Superior temporal gyrus (tissue), 1 donor: ENCODE measurements around the gene ZNF644.
A peak's percentile ranks its signal among the peaks of the same experiment; 100 is the strongest.
"Not testable (repeated sequence)": the region's sequence is repeated elsewhere in the genome, so short reads cannot be mapped to it uniquely, and the experiment has no call there.

Source experiments
- DNase-seq: peaks from one replicate; pipeline ENCODE4 v3.0.0-alpha.2; 2016; ENCODE audit errors: extremely low spot score

Gene ZNF644

DNA sequence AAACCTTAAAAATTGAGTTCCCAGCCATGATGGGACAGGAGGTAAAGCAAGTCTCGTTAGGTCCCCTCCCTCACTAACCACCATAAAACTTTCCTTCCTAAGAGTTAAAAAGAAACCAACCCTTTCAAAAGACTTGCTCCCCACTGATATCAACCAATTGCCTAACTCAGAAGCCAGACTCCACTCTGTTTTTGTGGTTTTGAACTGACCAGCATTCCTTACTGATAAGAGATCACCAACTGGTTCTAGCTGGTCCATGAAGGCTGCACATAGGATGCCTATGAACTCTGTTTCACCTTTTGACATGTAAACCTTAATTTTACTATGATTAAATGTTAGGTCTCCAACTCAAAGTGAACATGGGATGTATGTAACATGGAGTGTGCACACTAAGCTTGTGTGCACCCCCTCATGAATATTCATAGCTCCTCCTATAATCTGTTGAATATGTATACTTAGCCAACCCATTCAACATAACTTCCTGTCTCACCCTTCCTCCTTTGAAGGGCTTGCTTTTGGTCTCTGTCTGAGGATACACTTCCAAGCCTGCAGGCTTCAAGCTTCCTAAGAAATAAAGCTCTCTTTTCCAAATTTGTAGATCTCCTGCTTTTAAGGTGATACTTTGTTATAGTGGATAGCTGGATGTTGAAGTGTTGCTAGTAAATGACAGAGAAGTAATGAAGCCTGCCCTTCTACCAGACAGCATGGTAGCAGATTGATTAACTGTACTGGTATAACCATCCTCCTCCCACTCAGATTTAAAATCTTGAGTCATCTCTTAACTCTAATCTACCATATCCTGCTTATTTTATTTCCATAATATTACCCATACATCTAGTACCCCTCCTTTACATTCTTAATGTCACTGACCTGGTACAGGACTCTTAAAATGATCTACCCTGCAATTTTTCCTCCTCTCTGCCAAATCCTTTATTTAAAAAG lies 95.6 kb downstream of the ZNF644 start:
- DNase-seq: no peak

DNA sequence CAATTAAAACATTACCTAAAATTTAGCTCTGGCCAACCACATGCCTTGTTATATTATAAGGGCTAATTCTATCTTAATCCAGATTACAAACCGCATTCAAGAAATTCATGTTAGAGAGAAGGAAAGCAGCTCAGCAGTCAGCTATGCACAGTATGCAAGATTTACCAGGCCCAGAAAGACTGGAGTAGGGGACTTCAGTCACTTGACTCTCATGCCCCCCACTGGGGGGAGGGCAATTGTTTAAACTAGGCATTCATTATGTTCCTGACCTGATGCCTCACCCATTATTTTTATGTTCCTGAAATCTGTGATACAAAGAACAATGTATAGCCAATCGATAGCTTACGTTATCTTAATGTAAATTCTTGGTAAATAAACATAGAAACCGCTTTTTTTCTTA lies 96.9 kb downstream of the ZNF644 start:
- DNase-seq: no peak

DNA sequence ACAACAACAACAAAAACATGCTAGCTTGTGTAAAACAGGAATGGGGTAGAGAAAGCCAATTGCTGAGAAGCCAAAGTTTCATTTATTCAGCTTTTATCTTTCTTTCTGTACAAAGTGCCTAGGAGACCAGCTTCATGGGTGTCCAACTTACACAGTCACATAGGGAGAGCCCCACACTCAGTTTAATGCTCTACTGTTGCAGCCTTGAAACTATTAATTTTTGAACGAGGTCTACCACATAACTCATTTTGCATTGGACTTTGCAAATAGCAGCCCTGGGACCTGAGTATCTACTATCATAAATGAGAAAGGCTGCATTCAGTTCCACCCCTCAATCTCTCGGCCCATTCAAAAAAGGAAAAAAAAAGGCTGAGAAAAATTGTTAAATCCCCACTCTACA lies 98.8 kb downstream of the ZNF644 start:
- no peak for DNase-seq

DNA sequence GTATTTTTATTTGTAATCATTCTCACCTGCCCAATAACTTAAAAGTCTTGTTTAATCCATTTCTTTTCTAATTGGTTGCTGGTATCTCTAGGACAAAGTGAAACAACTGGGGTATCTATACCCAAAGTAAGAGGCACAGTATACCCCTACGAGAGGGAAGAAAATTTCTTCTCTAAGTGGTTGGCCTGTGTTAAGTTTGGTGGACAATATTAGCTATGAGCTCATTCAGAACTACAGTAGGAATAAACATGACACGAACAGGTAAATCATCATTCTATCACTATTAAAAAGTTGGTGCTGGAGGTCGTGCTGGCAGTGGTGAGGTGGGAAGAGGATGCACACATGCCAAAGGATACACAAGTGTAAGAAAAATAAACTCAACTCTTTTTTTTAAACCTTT lies 99.6 kb downstream of the ZNF644 start:
- no peak for DNase-seq

DNA sequence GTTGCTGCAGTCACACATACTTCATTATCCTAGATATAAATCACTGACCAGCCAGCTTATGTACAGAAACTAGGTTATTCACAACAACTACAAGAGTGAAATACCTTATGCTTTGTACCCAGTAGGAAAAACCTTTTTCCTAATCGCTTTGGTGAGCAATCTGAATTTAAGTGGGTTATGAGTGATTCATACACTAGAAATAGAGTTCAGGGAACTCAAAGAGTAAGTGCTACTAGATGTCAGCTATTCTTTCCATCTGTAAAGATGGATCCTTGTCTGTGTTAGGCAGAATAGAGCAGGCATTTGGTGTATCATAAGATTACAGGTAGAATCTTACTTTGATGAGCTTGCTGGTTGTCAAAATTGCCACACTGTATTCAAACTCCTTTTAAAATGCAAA lies 101.9 kb downstream of the ZNF644 start:
- peak; percentile 28 for DNase-seq

DNA sequence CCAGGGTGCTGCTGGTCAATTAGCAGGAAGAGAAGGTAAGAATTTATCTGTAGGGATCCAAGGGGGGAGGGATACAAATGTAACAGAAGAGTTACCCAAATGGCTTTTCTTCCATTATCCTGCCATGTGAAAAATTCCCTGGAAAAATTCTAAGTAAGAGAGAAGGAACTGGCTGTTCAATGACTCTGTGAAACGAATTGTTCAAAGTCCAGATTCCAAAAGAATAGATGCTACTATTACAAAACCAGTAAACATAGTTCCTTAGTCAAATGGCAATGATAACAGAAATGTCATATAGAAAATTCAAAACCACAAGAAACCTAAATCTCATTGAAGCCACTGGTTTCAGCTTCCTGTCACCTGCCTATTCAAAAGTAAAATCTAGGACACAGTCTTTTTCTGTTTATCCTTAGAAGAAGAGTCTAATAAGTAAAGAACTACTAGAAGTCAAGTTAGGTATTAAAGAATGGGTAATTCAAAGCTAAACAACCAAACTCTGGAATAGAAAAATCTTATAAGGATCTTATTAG lies 102.6 kb downstream of the ZNF644 start:
- DNase-seq: no peak

DNA sequence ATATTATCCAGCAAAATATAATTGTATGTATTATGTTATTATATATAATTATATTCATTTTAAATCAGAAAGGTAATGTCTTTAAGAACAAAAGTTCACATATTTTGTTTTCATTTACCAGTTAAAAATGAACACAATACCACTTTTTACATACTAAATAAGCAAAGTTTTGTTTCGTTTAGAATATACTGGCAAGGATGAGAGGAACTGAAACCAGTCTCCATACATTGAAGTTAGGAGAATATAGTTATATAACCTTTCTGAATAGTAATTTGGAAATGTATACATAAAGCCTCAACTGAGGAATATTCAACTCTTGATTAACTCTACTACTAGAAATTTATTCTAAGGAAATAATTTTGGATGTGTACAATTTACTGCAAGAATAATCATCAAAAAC lies 110.5 kb downstream of the ZNF644 start:
- DNase-seq: no peak

DNA sequence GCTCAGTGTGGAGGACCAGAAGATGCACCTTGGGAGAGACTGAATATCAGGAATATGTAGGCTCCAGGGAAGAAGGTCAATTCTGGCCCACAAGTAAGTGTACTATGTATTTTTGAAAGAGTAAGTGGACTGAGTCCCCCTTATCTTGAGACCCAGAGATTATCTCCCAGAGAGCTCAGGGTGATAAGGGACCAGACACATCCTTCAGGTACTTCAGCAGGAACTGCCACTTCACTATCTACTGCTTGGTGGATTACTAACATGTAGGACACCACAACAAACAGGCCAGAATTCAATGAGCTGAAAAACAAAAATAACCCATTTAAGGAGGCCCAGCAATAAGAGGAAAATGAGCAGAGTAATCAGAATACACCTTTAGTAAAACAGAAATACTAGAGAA lies 119.2 kb downstream of the ZNF644 start:
- DNase-seq: no peak

DNA sequence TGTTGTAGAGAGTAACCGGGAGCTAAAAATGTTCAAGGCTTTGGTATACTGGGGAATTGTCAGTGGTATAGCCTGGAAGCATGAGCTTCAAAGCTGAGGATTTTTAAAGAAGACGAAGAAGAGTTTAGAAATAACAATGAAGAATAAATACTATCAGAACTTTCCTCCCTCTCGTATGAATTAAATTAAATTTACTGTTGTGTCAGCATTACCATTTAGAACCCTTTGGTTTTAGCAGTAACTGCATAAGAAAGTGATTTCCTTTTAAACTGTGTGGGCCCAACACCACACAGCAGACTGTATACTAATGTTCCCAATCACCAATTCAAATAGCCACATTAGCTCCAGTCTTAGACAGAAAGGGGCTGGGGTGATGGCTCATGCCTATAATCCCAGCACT lies 122.6 kb downstream of the ZNF644 start:
- DNase-seq: no peak

DNA sequence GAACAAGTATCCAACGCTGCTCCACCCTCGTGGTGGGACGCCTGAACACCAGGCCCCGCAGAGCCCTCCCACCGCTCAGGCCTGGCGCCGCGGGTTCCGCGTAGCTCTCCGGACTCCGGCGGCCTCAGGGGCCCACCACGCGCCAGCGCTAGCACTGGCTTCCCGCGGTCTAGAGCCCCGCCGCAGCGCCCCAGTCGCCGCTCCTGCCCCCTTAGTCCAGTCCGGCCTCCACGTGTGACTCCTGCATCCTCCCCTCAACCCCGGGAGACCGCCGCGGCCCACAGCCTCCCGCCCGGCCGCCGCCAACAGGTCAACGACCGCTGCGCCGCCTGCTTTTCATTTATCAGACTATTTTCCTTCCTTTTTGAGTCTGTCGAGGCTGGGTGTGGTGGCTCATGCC lies 128.2 kb downstream of the ZNF644 start:
- DNase-seq: not testable (repeated sequence)

DNA sequence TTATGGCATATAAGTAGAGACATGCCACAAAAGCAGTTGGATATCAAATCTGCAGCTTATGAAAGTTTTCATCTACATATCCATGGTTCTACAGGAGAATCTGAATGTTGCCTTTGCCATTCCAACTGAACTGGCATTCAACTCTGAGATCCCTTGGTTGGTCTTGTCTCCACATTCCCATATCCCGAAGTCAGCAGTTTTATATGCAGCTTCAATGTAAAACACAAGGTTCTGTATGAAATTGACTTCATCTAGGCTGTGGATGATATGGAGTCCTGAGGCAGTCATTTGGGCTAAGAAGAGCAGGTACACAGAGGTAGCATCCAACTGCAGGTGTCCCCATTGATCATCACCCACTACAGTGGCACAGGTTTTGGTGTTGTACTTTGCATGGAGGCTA lies 129.0 kb downstream of the ZNF644 start:
- DNase-seq: not testable (repeated sequence)

DNA sequence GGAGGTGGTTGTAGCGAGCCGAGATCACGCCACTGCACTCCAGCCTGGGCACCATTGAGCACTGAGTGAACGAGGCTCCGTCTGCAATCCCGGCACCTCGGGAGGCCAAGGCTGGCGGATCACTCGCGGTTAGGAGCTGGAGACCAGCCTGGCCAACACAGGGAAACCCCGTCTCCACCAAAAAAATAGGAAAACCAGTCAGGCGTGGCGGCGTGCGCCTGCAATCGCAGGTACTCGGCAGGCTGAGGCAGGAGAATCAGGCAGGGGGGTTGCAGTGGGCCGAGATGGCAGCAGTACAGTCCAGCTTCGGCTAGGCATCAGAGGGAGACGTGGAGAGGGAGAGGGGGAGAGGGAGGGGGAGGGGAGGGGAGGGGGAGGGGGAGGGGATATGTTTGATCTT lies 129.6 kb downstream of the ZNF644 start:
- not testable (repeated sequence) for DNase-seq

DNA sequence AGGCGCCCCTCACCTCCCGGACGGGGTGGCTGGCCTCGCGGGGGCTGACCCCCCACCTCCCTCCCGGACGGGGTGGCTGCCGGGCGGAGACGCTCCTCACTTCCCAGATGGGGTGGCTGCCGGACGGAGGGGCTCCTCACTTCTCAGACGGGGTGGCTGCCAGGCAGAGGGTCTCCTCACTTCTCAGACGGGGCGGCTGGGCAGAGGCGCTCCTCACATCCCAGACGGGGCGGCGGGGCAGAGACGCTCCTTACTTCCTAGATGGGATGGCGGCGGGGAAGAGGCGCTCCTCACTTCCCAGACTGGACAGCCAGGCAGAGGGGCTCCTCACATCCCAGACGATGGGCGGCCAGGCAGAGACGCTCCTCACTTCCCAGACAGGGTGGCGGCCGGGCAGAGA lies 130.1 kb downstream of the ZNF644 start:
- not testable (repeated sequence) for DNase-seq

DNA sequence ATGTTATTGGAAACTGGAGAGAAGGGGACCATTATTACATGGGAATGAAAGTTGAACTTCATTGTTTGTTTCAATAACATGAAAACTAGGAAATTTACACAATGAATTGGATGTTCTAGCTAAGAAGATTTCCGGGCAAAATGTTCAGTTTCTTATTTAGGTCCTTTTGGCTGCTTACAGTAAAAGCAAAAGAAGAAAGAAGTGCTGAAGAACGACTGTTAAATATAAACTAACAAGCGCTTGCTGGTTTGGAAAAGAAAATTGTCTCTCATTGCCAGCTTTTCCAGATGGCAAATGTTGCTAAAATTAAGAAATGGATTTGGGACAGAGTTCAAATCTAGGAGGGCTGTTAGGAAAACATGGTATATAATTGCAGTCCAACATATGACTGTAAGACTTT lies 139.6 kb downstream of the ZNF644 start:
- DNase-seq: no peak

DNA sequence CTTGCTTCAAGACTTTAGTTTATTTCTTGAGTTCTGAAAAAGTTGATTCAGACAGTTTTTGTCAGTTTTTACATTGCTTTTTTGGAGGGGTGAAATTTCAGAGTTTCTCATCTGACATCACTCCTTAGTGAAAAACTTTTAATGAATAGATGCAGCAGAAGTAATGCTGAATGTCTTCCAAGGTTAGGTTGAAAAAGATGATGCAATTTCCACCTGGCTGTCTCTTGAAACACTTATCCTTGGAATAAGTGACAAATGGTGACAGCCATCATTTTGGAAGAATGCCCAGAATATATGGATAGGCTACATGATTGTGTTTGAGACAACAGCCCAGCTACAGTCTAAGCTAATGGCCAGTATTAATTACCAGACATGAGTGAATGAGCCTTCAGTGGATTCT lies 140.8 kb downstream of the ZNF644 start:
- no peak for DNase-seq

DNA sequence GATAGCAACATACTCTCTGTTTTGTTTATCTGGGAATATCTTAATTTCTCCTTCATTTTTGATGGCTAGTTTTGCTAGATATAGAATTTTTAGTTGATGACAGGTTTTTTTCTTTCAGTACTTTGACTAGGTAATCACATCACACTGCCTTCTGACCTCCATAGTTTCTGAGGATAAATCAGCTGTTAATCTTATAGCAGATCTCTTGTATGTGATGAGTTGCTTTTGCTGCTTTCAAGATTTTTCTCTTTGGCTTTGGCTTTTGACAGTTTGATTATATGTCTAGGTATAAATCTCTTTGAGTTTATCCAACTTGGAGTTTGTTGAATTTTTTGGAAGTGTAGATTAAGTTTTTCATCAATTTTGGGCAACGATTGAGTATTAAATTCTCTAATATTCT lies 142.6 kb downstream of the ZNF644 start:
- DNase-seq: no peak

DNA sequence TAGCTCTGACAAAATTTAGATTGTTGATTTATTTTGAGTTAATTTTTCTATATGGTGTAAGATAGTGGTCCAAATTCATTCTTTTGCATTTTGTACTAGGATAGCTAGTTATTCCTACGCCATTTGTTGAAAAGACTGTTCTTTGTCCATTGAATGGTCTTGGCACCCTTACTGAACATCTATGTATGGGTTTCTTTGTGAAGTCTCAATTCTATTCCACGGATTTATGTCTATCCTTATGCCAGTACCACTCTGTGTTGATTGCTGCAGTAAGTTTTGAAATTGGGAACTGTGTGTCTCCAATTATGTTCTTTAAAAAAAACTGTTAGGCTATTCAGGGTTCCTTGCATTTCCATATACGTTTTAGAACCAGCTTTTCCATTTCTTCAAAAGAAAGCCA lies 145.7 kb downstream of the ZNF644 start:
- DNase-seq: peak; percentile 75
